ENCODE data around the gene CXXC1.
A peak's percentile ranks its signal among the peaks of the same experiment; 100 is the strongest.
"Not testable (repeated sequence)": the region's sequence is repeated elsewhere in the genome, so short reads cannot be mapped to it uniquely, and the experiment has no call there.

The CXXC1 gene

DNA sequence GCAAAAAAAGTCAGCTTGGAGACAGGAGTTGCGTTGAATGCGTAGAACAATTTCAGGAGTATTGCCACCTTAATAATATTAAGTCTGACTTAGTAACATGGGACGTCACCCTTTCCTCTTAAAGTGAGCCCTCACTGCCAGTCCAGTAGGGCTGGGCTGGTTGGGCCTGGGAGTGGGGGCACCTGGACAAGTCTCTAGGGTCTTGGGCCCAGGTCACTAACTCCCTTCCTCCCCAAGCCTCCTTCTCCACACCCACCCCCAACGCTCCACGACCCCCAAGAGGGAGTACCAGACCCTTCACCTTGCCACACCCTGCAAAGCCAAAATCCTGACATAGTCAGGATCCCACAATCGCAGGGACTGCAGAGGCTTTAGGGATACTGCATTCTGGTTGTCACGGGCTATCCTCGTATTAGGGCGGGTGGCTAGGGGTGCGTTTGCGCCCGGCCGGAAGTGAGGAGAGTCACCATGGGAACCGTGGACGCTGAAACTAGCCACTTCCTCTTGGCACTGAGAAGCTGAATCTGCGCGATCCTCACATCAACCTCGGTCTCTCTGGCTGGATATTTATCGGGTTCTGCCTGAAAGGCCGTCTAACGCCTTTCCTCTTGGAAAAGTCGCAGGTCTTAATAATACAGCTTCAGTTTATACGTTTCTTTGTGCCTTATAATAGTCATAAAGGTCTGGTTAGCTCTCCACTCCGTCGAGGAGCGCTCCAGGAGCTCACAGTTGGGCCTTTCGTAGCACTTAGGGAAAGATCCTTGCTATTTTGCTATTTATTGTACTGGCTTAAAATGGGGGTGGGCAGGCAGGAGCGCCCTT lies 10.3 kb upstream of the CXXC1 start:
- peak; percentile 68 for DNase-seq (ENCODE audit: low spot score)

DNA sequence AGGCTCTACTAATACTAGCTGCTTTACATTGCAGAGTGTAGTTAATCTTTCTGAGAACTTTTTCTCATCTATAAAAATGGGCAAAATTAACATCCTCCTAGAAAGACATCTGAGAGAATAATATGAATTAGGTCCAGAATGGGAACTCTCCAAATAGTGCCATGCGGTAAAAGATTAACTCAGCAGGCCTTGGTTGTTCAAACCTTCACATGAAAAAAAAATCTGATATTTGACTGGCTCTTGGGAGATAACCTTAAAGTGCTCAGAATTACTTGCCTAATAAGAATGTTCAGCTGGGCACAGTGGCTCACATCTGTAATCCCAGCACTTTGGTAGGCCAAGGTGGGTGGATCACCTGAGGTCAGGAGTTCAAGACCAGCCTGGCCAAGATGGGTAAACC lies 5.5 kb upstream of the CXXC1 start:
- no peak for DNase-seq (ENCODE audit: low spot score)

DNA sequence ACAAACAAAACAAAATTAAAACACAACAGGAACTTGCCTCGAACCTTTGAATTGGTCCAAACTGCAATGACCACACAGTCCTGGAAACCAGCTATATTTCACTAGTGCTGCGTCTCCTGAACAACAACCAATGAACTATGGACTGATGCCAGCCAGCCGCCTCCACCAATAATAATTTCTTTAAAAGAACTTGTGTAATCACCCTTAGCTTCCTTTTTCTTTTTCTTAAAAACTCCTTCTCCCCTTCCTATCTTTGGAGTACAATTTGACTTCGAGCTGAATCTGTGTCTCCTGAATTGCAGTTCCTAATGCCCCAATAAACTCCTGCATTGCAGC lies 1.6 kb upstream of the CXXC1 start:
- no peak for DNase-seq (ENCODE audit: low spot score)

DNA sequence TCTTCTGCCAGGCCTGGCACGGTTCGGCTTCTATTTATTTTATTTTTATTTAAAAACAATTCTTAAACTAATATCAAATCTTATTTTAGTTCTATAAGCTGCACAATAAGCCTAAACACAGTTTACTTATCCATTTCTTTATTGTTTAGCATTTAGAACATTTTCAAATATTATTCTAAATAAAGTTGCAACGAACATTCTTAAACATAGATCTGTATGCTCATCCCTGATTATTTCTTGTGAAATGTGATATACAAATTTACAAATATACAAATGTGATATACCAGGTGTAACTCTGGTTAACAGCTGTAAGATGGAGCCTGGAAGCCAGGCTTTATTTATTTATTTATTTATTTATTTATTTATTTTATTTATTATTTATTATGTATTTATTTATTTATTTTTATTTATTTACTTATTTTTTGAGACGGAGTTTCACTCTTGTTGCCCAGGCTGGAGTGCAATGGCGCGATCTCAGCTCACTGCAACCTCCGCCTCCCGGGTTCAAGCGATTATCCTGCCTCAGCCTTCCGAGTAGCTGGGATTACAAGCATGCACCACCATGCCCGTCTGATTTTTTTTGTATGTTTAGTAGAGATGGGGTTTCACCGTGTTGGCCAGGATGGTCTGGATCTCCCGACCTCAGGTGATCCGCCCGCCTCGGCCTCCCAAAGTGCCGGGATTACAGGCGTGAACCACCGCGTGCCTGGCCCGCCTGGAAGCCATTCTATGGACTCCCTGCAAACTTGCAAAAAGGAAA lies 1.0 kb upstream of the CXXC1 start:
- not testable (repeated sequence) for DNase-seq (ENCODE audit: low spot score)

DNA sequence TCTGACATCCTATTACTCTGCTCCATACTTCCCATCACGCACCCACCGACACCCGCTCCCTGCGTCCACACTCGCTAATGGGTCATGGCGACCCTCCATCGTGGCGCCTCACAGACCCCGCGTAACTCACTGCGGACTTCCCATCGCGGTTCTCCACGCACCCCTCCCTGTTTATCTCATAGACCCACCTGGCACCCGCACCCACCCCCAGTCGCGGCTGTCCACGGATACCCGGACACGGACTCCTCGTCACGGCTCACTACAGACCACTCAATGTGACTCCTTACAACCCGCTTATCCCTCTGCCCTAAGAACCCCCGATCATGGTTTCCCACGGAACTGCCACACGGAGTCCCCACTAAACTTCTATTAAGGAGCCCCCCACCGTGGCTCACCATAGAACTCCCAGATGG lies 458 bp downstream of the CXXC1 start:
- no peak for DNase-seq (ENCODE audit: low spot score)

DNA sequence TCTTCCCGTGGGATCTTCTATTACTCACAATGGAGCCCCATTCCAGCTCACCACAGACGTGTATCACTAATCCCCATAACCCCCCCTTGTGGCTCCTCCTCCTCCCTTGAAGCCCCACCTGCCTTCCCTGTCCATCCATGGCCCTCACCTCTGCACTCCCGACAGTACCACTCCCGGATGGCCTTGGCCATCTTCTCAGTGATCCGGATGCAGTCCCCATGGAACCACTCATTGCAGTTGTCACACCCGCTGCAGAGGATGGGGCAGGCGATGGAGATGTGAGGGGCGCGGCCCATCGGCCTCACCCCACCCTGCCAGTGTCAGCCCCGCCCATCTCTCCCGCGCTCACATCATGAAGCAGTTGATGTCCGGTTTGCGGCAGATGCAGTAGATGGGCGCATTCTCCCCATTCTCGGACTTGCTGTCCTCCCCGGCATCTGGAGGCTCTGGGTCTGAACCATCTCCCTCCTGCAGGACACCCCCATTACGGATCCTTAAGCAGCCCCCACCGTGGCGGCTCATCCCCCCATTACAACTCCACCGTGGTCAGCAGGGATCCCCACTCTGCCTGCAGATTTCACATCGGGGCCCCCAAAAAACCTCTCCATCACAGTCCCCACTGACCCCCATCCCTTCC lies 983 bp downstream of the CXXC1 start:
- no peak for DNase-seq (ENCODE audit: low spot score)

DNA sequence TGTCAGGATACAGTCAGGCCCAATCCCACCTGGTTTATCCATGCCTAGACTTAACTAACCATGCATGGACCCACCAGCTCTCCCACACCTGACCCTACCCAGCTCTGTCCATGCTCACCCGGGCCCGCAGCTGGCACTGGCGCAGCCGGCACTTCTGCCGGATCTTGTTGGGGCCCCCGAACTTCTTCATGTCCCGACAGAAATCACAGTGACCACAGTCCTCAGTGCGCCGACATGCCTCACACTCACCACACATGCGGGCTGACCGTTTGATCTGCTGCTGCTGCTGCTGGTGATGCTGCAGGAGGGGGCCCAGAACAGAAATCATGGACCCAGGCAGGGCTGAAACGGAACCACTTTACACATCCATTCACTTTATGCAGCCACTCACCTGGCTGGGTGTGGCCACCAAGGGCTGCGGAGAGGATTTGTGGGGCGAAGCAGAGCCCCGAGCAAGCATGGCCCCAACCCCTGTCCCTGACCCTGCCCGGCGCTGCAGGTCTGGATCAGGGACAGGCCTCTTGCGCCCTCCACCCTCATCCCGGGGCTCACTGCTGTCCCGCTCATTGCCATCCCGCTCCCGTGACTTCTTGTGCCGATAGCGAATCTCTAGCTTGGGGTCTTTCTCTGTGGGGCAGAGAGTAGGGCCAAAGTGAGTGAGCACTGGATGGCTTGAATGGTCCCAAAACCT lies 1.7 kb downstream of the CXXC1 start:
- DNase-seq (ENCODE audit: low spot score) = no peak

DNA sequence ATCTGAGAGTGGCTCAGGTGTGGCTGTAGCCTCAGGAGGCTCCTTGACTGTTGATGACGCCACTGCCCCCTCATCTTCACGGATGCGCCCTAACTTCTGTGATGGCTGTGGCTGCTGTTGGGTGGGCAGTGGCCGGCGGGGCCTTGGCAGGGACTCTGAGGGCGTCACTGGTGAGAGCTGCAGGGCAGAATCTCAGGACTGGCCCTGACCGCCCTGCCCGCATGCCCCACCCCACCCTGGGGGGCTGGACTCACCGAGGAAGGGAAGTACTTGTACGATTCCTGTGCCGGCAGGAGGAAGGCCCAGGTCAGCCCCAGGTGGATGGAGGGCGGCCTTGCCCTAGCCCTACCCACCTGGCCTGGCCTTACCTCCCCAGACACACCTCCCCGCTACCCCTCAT lies 2.4 kb downstream of the CXXC1 start:
- no peak for DNase-seq (ENCODE audit: low spot score)

DNA sequence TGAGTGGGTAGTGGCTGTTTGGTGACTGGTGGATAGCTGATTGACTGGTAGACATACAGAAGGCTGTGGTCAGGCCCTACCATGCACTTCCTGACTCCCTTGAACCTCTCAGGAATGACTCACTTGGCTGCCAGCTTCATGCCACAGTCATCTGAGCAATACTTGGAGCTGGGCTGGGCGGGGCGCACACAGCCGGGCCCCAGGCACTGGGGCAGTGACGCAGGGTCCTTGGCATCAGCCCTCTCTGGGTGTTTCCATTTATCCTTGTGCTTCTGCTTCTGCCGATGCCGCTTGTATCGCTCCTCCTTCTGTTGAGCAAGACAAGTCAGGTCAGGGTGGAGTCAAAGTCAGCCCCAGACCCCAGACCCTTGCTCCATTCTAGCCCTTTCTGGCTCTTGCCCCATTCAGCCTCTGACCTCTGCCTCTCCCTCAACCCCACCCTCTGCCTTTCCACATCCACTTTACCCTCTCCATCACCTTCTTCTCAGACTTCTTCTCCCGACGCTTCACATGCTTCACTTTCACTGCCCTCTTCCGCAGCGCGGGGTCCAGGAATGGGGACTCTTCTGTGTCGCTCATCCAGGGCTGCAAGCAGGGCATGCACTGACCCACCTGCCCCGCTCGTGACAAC lies 3.1 kb downstream of the CXXC1 start:
- DNase-seq (ENCODE audit: low spot score) = no peak

DNA sequence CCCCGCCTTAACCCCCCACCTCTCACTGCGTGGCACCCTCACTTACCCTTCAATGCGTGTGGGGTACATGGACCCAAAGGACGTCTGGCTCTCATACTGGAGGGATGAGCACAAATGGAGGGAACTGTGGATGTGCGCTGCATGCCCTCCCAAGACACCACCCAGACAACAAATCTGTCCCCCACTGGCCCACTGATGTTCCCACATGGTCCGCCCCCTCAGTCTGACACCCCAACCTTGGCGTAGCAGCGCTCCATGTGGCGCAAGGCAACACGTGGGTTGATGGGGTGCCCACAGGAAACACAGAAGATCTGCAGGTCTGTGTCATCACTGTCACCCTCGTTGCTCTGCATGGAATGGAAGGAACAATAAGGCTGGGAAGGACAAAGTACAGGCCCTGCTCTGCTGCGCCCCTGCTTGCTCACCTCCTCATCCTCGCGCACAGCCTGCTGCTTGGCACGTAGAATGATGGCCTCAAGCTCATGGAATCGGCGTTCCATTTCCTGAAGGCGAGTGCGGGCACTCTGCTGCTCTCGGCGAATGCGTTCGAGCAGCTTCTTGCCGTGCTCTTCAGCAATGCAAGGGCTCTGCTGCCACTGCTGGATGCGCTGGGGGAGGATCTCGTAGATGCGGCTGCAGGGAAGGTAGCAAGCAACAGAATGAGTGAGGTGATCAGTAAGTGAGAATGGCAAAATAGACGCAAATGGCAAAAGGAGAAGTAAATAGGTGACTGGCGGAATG lies 3.9 kb downstream of the CXXC1 start:
- DNase-seq (ENCODE audit: low spot score) = no peak

DNA sequence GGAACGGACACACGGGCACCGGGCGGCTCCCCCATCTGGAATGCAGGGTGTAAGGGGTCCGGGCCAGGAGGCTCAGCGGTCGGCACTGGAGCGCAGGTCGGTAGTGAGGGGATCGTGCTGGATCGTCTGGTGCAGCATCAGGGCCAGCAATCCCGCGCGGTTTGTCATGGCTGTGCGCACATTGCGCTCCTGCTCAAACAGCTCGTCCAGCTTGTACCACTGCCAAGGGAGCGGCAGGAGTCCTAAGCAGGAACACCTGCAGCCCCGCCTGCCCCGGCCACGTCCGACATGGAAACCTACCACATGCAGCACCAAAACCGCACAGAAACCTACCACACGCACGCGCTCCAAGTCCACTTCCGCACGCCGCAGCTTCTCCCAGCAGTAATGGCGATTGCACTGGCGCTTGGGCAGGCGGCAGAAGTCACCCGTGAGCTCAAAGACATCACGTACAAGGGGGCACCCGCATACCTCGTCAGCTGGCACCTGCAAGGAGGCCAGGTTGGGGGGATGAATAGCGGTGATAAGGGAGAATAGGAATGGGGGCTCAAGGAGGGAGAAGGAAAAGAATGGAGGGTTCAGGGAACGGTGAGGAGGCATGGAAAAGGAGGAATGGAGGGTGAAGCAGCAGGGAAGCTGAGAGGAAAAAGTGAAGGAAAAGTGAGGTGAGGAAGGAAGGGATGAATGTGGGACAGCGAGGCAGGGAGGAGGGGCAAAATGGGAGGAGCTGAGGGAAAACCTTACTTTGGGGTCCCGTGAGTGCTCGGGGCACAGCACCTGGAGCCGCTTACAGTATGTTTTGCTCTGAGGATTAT lies 4.8 kb downstream of the CXXC1 start:
- DNase-seq (ENCODE audit: low spot score) = no peak

DNA sequence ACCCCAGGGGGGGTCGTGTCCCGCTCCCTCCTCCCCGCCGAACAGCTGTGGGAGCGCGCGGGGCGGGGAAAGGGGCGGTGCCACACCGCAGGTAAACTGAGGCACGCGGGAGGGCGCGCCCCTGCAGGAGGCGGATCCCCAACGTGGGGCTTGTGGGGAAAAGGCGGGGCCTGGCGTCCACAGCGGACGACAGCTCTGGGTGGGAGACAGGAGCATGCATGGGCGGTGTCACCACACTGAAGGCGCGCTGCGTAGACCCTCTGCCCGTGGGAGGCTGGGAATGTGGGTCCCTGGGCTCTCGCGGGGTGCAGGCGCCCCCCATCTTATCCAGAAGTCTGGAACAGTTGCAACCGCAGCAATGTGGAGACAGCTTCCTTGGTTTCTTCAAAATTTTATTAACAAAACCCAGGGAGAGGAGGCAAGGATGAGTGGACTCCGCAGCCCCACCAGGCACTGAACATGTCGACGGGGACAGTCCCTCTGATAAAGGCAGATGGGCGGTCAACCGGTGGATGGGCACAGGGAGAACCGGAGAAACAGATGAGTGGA lies 5.4 kb downstream of the CXXC1 start:
- no peak for DNase-seq (ENCODE audit: low spot score)

DNA sequence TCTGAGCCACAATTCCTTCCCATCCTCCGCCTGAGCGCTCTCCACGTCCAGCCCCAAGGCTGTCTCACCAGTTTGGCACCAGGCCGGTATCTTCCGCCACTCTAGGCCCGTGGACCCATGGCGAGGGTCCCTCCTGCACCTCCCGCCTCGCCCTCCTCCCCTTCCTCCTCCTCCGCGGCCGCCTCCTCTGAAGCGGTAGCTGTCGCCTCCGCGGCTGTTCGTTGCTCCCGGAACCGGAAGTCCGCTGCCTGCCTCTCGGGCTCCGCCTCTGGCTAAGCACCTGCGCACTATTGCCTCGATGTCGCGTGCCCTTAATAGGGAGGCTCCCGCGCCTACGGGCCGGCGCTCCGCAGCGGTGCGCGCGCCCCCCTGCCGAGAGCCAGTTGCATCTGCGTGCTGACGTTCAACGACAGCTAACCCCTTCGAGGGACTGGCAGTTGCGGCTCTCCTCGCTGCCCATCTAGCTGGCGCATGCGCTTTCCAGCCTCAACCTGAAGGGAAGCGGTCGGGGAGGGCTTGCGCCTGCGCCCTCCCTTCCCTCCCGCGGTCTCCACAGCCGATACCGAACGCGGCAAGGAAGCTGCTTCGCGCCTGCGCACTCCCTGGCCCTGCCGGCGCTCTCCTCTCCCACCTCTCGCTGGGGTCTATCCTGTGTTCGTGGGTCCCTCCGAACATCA lies 6.1 kb downstream of the CXXC1 start, which contains the start of gene MBD1:
TSS of gene MBD1 (minus strand) at position 229 of the 677 bp plus-strand sequence. CDS start 1,531 bp downstream, outside the sequence.
- DNase-seq (ENCODE audit: low spot score) = peak; percentile 100

DNA sequence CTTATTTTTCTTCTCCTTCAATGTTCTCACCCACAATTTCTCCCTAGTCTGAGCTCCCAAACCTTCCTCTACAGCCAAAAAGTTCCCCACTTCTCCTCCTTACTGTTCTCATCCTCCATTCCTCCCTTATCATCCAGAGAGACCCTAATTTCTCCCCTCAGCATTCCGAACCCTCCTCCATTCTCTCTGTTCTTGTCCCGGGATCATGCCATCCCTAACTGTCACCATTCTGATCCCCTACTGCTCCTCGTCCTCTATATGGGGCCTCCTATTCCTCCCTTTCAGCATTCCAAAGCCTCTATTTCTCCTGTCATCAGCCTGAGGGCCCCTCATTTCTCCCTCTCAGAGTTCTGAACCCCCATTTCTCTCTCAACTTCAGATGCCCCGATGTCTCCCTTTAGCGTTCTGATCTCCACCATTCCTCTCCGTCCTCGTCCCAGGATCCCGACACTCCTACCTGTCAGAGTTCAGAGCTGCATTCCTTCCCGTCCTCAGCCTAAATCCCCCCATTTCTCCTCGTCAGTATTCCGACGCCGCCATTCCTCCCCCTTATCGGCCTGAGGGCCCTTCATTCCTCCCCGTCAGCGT lies 6.7 kb downstream of the CXXC1 start:
- no peak for DNase-seq (ENCODE audit: low spot score)

DNA sequence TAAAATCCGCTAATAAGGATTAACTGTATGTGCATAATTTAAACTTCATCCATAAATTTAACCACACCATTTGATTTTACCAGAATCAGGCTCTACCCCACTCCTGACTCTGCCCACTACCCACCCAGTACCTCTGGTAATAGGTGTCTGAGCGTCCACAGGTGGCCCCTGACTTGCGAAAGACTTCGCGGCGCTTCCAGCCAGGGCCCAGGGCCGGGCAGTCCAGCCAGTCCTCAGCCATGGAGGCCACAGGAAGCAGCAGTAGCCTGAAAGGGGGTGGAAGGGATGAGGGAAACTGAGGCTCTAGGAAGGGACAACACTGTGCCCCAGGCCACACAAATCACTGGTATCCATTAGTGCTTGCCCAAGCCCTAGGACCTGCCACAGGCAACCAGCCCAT lies 7.7 kb downstream of the CXXC1 start:
- no peak for DNase-seq (ENCODE audit: low spot score)

DNA sequence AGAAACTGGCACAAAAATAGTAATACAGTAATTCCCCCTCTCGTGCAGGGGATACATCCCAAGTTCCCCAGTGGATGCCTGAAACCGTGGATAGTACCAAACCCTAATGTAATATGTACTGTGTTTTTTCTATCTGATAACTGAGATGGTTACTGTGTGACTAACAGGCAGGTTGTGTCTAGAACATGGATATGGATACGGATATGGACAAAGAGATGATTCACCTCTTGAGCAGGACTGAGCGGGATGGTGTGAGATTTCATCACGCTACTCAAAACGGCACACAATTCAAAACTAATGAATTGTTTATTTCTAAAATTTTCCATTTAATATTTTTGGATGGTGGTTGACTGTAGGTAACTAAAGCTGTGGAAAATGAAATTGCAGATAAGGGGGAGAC lies 9.6 kb downstream of the CXXC1 start:
- no peak for DNase-seq (ENCODE audit: low spot score)

DNA sequence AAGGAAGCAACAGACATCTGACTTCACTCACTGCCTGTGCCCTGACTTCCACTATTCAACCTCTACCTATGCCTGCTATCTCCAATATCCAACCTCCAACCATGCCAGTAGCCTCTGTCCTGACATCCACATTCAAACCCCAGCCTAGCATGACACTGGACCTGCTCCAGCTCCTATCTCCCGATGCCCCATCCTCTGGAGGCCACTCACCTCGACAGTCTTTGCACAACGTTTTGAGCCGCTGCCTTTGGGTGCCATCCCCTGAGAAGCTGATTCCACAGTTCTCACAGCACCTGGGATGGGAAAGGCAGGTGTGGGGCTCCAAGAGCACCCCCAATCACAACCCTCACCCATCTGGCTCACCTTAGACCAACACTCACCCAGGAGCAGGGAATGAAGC lies 11.0 kb downstream of the CXXC1 start:
- DNase-seq (ENCODE audit: low spot score) = no peak

DNA sequence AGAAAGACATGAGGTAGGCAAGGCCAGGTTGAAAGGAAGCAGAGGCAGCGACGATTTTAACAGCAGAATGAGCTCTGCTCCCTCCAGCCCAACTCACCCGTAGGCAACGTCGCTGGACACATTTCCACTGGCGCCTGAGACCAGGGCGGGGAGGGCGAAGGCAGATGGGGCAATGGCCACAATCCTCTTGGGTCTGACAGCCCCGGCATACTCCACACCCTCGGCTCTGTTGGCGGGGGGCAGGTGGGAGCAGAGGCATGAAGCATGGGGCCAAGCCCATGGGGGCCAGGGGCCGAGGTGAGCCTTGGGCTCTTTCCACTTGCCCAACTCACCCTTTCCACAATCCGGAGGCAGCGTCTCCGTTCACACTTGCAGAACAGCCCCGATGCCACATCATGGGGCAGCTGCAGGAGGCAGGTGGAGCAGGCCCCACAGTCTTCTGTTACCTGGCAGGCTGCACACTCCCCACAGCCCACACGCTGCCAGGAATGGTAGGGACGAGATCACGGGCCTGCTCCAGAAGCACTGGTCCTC lies 11.9 kb downstream of the CXXC1 start:
- DNase-seq (ENCODE audit: low spot score) = no peak

DNA sequence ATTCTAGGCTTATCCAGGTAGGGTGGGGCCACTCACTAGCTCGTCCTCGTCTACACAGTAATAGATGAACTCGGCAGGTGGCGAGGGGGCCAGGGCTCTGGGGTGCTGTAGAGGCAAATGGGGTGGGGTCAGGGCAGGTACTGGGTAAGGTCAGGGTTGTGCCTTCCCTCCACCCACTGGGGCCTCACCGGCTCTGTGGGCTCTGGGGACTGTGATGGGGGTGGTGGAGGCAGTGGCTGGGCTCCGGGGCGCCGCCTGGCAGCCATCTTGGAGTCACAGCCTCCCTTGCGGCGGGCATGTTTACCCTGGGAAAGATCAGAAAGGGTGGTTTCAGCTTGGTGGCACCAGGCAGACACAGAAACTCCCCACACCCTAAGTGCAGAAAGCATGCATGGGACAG lies 12.6 kb downstream of the CXXC1 start:
- DNase-seq (ENCODE audit: low spot score) = no peak

All from hepatic stellate cell (primary cell).